Measurements from ENCODE around the gene GRAP. TPM values are rescaled to one million over a fixed set of nuclear protein-coding genes. Genes with fewer than 3 reads are reported as not detected.

The GRAP gene
- total and polyA plus RNA-seq, 10 of the 15 experiments (the other 5 are each of a cell fraction or from before 2014, with no cell fraction given), result 0.58 to 78.3 (median 36.6) TPM

GRCh38 chr17:19024101-19025078, 22.4 kb downstream of the GRAP start (continued):
- TF ChIP-seq CREB1 (IDR thresholded peaks at IDR 0.05; ENCODE audit: low read depth) (no peak), GABPA (IDR thresholded peaks at IDR 0.05; ENCODE audit: low read depth) (no peak), MAX (IDR thresholded peaks at IDR 0.05; ENCODE audit: low read depth, low read length) (no peak)

DNA sequence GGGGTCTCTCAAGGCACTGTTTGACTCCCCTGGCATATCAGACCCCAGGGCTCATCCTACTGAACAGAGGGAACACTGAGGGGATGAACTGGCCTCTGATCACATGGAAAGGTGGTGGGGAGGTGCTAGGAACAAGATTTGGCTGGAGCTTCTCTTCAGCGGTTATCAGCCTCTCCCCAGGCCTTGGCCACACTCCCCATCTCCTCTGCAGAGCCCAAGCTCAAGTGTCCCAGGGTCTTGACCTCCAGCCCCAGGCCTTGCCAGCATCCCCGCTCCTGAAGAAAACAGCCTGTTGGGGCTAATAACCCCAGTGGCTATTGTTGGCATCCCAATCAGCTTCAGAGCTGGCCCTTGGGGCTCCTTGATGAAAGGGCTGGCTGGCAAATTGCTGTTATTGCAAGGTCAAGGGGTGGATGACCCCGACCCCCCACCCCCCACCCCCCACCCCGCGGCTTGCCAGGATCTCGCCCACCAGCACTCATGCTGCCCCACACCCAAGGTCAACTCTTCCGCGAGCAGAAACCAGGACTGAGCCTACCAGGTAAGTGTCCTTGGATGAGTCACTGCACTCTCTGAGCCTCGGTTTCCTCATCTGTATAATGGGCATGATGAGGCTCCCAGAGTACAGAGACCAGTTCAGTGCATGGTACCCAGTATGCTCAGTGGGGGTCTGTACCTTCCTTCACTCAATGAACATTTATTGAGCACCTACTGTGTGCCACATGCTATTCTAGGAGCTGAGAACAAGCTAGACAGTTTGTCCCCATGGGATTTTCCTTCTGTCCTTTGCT, 23.4 kb downstream of the GRAP start:
- RAD21 ChIA-PET (ENCODE audit: unreplicated experiment), result interaction anchor here (1.1 to 1.4 kb wide), 2 partner anchors 62 to 65 kb away, joined by 4 to 5 read pairs; no protein-coding TSS in a partner anchor
- intact Hi-C loops (cut with micrococcal nuclease; ENCODE audit: unreplicated experiment), result no loop called here
- no TSS peak for BruUV-seq (replicated peaks)
- TF ChIP-seq SP1 (IDR thresholded peaks at IDR 0.05; ENCODE audit: low read depth, low read length), result no peak
- no peak for TF ChIP-seq HDGF (IDR thresholded peaks at IDR 0.05)
- TF ChIP-seq, protein P1, sequence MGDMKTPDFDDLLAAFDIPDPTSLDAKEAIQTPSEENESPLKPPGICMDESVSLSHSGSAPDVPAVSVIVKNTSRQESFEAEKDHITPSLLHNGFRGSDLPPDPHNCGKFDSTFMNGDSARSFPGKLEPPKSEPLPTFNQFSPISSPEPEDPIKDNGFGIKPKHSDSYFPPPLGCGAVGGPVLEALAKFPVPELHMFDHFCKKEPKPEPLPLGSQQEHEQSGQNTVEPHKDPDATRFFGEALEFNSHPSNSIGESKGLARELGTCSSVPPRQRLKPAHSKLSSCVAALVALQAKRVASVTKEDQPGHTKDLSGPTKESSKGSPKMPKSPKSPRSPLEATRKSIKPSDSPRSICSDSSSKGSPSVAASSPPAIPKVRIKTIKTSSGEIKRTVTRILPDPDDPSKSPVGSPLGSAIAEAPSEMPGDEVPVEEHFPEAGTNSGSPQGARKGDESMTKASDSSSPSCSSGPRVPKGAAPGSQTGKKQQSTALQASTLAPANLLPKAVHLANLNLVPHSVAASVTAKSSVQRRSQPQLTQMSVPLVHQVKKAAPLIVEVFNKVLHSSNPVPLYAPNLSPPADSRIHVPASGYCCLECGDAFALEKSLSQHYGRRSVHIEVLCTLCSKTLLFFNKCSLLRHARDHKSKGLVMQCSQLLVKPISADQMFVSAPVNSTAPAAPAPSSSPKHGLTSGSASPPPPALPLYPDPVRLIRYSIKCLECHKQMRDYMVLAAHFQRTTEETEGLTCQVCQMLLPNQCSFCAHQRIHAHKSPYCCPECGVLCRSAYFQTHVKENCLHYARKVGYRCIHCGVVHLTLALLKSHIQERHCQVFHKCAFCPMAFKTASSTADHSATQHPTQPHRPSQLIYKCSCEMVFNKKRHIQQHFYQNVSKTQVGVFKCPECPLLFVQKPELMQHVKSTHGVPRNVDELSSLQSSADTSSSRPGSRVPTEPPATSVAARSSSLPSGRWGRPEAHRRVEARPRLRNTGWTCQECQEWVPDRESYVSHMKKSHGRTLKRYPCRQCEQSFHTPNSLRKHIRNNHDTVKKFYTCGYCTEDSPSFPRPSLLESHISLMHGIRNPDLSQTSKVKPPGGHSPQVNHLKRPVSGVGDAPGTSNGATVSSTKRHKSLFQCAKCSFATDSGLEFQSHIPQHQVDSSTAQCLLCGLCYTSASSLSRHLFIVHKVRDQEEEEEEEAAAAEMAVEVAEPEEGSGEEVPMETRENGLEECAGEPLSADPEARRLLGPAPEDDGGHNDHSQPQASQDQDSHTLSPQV (IDR thresholded peaks at IDR 0.05), result no peak
- no peak for TF ChIP-seq HDAC2 (IDR thresholded peaks at IDR 0.05)
- TF ChIP-seq RELA (IDR thresholded peaks at IDR 0.05; ENCODE audit: borderline replicate concordance, partially characterized antibody), result no peak
- TF ChIP-seq NBN (IDR thresholded peaks at IDR 0.05), result no peak
- no peak for TF ChIP-seq KDM1A (IDR thresholded peaks at IDR 0.05; ENCODE audit: borderline replicate concordance)
- no peak for TF ChIP-seq CUX1 (IDR thresholded peaks at IDR 0.05; ENCODE audit: insufficient replicate concordance, low read depth, low read length)

More for the DNA sequence above, 23.4 kb downstream of the GRAP start:
- CTCF ChIA-PET, result interaction anchor here (1.1 to 1.9 kb wide), 3 partner anchors 62 to 398 kb away, joined by 3 to 5 read pairs (median 4); no protein-coding TSS in a partner anchor
- H3K36me3 ChIP-seq (ENCODE audit: control insufficient read depth in 2 of 2, insufficient read depth in 2 of 2, low read length in 1 of 2), result peaks cover 0 to 15% of the 10 kb centered on the region in 2 experiments; a peak in 3 of 4 replicates
- H3K9ac ChIP-seq (ENCODE audit: control insufficient read depth, insufficient read depth, low read length), result no peak overlapping the region
- in situ Hi-C loops (cut with MboI), result no loop called here
- FAIRE-seq (no peak), ATAC-seq (no peak), DNase-seq (ENCODE audit: low read depth, low spot score) (no peak)
- H3K27ac ChIP-seq (ENCODE audit: control insufficient read depth, insufficient read depth), result no peak overlapping the region
- no peaks in the 10 kb centered on the region for H3K27me3 ChIP-seq (replicated peaks in 1 of 2; ENCODE audit: control insufficient read depth in 2 of 2, insufficient read depth in 2 of 2, low read length in 1 of 2)
- POLR2A ChIA-PET, result no interaction called here
- H2AFZ ChIP-seq (ENCODE audit: control insufficient read depth, low read depth, low read length), result no peak overlapping the region
- no peak overlapping the region for H3K4me2 ChIP-seq (ENCODE audit: control insufficient read depth, insufficient read depth)
- H3K4me3 ChIP-seq, result no peak overlapping the region
- no peaks in the 10 kb centered on the region for H3K9me3 ChIP-seq (replicated peaks; ENCODE audit: control insufficient read depth, insufficient read depth, low read length)
- 91% methylated on average over 9 of the region's 9 CpGs for WGBS (ENCODE audit: insufficient coverage, insufficient replicate concordance, low lambda C conversion rate, missing lambda C conversion rate)
- no peaks in the 10 kb centered on the region for H3K79me2 ChIP-seq (ENCODE audit: control insufficient read depth, insufficient read depth, low read length)
- H3K4me1 ChIP-seq (ENCODE audit: control insufficient read depth, insufficient read depth, low read length), result no peaks in the 10 kb centered on the region
- SMC1A ChIA-PET (ENCODE audit: uncharacterized antibody, unreplicated experiment), result interaction anchor here (1.4 kb wide), 1 partner anchor 63 kb away, joined by 3 read pairs; no protein-coding TSS in a partner anchor
- no peaks in the 10 kb centered on the region for H4K20me1 ChIP-seq (ENCODE audit: control insufficient read depth, insufficient read depth)
